NCI-H1436 treated with DMSO at 0.1 percent for 48 hours (cell line): ENCODE data around the gene MS4A10.
"Not testable (repeated sequence)": the region's sequence is repeated elsewhere in the genome, so short reads cannot be mapped to it uniquely, and the experiment has no call there.

Source experiments
- DNase-seq: peaks from one replicate; lab custom pipeline; 2025; lab: John Stamatoyannopoulos, UW

MS4A10 gene

GRCh38 chr11:60785136-60785535 is at the start of gene MS4A10:
Gene MS4A10 (plus strand): TSS chr11:60785333. CDS start chr11:60790336, 5,003 bp downstream.
- no peak for DNase-seq

GRCh38 chr11:60739114-60739513 is 46.0 kb upstream of the MS4A10 start:
- no peak for DNase-seq

- no peak for DNase-seq
Observed at GRCh38 chr11:60740573-60740972, 44.6 kb upstream of the MS4A10 start.

- DNase-seq = no peak
Observed at GRCh38 chr11:60741421-60741820, 43.7 kb upstream of the MS4A10 start.

GRCh38 chr11:60743058-60743457 is 42.1 kb upstream of the MS4A10 start:
- no peak for DNase-seq

- DNase-seq = no peak
Observed at GRCh38 chr11:60744114-60744513, 41.0 kb upstream of the MS4A10 start.

DNA sequence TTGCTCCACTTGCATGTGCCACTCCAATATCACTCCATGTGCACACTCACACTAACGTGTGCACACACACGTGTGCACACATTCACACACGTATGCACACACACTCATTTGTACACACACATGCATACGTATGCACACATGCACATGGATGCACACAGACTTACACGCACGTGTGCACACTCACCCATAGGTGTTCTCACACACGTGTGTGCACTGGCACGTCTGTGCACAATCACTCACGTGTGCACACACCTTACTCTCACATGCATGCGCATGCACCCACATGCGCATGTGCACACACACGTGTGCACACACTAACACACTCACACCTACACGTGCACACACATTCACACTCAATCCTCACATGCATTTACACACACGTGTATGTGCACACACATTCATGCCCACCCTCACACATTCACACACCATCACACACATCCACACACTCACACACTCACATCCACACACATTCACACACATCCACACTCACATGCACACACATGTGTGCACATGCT is 37.7 kb upstream of the MS4A10 start:
- no peak for DNase-seq

DNA sequence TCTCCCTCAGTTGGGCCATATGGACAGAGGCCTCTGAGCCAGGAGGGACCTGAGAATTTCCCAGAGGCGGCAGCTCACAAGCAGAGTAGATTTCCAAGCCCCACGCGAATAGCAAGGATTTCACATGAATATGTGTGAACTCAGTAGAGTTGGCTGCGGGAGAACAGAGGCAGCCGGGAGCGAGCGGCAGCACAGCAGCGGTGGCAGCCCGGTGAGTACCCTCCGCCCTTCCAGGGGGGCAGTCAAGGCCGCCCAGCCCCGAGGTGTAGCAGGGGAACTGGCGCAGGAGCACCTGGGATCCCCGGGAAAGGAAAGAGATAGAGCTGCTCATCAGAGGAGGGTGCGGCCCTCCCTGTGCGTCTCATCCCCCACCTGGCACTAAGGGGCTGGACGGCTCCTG is 36.9 kb upstream of the MS4A10 start:
- DNase-seq = no peak

DNA sequence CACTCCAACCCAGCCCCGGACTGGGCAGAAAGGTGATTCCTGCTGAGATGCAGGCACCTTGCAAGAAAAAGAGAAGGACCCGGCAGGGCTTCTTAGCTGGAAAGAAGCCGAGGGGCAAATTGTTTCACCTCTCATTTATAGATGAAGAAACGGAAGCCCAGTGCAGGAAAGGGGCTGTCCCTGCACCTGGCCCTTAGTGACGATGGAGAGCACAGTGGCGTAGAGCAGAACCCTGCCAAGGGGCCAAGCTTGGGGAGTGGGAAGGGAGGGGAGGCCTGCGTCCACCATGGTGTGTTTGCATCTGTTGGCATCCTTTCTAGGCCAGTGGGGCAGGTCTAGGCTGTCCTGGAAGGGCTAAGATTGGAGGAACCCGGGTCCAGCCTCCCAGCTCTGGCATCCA is 36.3 kb upstream of the MS4A10 start:
- no peak for DNase-seq

DNA sequence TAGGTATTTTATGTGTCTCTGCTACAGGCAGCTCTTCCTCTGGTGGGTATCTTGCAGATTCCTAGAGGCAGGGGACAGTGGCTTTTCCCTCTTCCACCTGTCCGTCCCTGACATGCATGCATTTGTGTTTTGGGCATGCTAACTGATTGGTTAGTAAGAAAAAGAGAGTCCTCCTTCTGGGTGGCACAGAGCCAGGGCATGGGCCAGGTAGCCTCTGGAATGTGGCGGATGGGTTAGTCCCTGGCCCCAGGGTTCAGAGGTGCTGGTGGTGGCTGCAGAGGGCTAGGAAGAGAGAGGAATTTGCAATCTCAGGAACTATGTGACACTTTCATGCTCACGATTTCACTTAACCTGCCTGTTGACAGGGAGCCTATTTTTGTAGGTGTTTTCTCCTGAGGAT is 34.2 kb upstream of the MS4A10 start:
- DNase-seq = no peak

- DNase-seq = no peak
Observed at GRCh38 chr11:60753309-60753708, 31.8 kb upstream of the MS4A10 start.

DNA sequence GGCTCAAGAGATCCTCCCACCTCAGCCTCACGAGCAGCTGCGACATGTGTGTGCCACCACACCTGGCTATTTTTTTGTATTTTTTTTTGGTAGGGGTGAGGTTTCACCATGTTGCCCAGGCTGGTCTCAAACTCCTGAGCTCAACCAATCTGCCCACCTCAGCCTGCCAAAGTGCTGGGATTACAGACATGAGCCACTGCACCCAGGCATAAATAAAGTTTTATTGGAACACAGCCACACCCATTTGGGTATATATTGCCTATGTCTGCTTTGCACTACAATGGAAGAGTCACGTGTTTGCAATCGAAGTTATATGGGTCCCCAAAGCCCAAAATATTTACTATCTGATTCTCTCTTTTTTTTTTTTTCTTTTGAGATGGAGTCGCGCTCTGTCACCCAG is 30.2 kb upstream of the MS4A10 start:
- no peak for DNase-seq

DNA sequence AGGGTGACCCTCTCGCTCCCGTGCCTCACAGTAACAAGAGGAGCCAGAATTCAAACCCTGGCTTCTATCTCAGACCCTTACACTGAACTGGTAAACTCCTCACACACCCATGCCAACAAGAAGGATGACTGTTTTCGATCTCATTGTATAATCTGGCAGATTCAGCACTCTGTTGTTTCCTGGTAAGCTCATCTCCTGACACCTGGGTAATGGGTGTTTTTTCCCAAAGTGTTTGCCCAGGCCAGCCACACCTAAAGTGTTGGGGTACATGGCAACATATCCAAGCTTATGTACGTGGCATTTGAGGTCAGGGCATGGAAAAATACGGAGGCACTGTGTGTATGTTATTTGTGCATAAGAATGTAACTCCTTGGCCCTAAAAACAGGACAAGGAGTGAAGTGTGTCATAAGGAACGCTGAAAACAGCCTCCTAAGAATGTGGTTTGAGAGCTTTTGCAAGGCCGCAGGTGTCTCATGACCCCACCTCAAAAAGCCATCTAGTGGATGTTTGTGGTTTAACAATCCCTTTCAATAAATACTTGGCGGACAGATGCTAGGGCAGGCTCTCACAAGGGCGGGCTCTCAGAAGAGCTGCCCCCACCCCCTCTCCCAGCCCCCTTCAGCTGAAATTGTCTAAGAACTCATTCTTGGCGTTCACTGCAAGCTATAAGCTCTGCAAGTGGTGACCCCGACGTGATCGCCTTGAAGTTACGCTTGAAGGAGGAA is 28.7 kb upstream of the MS4A10 start, which contains the start of gene MS4A15:
MS4A15 (plus strand) TSS at position 561 of the 726 bp plus-strand sequence. CDS start 6,867 bp downstream, outside the sequence.
- DNase-seq = no peak

DNA sequence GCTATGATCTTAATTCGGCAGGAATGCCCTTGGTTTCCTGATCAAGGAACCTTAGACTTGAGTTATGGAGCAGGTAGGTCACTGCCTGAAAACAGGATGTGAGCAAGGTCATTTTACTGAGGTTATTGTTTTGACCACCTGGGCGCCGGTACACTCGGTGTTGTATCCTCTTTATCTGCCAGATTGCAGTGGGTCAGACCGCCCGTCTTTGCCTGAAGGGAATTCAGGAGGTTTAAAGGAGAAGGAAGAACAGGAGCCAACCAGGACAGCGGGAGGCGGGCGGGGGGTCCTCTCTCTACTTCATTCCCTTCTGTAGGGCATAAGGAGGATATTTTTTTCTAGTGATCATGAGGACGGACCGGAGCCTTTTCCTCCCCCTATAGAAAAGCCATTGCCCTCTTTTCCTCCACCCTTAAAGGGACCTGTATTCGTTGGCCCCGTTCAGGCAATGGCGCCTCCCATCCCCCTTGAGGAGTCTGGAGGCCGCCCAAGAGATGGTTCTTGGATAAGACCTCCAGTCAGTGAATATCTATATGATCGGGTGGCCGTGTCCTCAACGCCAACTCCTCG is 27.8 kb upstream of the MS4A10 start:
- DNase-seq = no peak

DNA sequence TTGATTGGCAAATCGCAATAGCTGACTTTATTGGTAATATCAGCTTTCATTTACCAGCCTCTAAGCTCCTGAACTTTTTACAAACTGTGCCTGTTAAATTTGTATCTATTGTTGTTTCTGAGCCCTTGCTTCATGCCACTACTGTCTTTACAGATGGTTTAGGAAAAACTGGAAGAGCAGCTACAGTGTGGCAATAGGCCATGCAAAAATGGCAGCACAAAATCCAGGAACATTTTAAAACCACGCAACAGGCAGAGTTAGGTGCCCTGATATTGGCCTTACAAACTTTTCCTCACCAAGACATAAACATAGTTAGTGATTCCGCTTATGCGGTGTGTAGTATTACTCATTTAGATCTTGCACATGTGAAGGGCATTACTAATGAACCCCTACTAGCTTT is 26.5 kb upstream of the MS4A10 start:
- DNase-seq = not testable (repeated sequence)

- not testable (repeated sequence) for DNase-seq
Observed at GRCh38 chr11:60759438-60760225, 25.5 kb upstream of the MS4A10 start.

DNA sequence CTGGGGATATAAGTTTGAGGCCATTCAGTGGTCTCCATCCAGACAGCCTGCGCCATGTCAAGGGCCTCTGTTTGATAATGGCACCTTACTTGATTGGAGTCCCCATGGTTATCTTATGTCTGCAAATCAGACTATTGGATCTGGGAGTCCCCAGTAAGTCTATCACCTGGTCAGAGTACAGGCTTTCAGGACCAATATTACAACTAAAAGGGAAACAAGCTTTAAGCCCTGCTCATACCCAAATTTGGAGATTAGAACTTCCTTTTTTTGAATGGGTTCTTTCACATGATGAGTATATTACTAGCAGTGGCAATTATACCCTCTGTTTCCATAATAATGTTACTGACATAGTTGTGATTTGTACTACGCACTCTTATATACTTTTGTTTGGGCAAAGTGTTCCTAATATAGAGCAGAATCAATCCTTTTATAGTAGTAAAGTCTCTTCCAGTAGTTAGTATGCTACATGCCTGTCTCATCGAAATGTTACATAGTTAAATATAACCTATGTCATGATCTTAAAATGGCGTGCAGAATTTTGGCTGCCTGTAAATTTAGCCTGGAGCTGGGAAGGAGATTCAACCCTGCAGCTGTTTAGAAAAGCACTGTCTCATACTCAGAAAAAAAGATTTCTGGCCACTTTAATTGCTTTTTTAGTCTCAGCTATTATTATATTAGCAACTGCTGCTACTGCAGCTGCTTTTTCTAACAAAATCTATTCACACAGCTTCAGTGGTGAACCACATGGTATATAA is 23.5 kb upstream of the MS4A10 start:
- DNase-seq = no peak

GRCh38 chr11:60762851-60763691 is 22.1 kb upstream of the MS4A10 start:
- no peak for DNase-seq

GRCh38 chr11:60763692-60764369 is 21.3 kb upstream of the MS4A10 start:
- DNase-seq = no peak

DNA sequence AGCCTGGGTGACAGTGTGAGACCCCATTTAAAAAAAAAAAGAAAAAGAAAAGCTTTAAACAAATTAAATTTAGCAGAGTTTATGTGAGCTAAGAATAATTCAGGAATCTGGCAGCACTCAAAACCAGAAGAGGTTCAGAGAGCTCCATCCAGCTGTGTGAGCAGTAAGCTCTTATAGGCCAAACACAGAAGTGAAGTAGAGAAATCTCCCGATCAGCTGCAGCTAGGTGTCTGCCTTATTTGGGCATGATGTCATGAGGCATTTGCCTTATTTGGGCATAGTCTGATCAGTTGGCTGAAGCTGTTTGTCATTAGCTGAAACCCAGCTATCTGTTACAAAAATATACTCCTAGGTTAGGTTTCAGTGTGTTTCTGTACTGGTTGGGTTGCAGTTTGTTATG is 20.3 kb upstream of the MS4A10 start:
- no peak for DNase-seq

DNA sequence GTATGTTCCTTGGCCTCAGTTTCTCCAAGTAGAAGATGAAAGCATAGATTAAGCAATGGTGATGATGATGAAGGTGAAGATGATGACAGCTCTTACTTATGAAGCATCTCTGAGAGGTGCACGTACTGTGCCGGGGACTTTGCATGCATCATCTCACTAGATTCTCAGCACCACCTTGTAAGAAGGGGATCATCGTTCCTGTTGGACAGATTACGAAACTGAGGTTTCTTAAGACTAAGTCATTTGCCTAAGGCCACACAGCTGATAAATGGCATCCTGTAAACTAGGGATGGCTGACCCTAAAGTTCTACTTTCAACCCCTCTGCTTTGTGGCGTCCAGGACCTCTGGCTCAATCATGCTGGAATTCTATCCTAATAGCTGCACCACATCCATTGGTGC is 19.8 kb upstream of the MS4A10 start:
- no peak for DNase-seq
